CD4-positive, alpha-beta T cell treated with Interleukin-6 for 4 hours (primary cell): ENCODE results near the gene ELP5.

ENCODE experiments used
- DNase-seq: peaks from one replicate; pipeline ENCODE4 v3.0.0-alpha.2; 2020; ENCODE audit warnings: mixed read lengths

The ELP5 gene

DNA sequence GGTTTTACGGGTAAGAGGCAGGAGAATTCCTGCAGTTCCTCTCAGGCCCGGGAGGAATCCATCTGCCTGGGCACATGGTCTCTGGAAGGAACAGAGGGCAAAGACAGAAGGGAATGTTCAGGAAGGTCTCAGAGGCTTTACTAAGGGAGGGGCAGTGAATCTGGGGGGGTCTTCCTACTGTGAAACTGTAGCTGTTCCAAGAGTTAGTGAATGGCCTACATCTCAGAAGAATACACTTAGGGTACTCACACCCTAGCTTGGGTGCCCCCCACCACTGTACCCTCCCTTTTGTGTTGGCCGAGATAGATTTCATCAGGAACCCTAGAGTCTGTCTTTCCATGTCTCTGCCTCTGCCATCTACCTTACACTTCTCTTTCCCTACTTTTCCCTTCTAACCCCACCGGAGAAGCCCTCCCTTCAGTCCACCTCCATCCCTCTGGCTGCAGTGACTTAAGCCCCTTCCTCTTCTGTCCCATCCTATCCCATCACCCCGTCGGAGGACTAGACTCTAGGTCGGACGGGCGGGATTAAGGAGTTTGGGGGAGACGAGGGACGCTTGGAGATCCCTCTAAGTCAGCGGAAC lies 32.7 kb upstream of the ELP5 start:
- DNase-seq = no peak

GRCh38 chr17:7219812-7220592 lies 32.0 kb upstream of the ELP5 start, which contains the start of the genes ACADVL and DLG4:
Gene ACADVL, plus strand, starts transcription at chr17:7219938. Its CDS starts 47 bp downstream, at chr17:7219985.
Gene DLG4, minus strand, starts transcription at chr17:7219836.
- peak; percentile 85 for DNase-seq

- DNase-seq = peak; percentile 74
Measured at GRCh38 chr17:7220593-7221277, 31.3 kb upstream of the ELP5 start.

- DNase-seq = no peak
Measured at GRCh38 chr17:7221278-7222092, 30.5 kb upstream of the ELP5 start.

- DNase-seq = no peak
Measured at GRCh38 chr17:7222093-7222971, 29.7 kb upstream of the ELP5 start.

GRCh38 chr17:7222972-7223292 lies 29.1 kb upstream of the ELP5 start:
- DNase-seq = no peak

DNA sequence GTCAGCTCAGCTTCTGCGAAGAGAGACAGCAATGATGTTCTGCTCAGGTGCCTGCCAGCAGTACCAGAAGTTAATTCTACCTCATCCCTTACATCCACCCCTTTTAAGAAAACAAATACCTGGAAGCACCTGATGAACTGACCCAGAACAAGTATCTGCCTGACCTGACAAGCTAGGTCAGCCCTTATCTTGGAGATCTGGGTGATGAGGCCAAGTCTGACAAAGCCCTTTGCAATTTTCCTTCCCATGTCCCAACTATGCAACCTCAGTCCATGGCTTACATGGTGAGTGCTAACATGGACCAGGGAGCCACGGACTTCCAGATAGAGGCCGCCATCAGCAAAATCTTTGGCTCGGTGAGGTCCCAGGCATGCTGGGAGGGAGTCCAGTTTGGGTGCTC lies 28.6 kb upstream of the ELP5 start:
- DNase-seq = no peak

DNA sequence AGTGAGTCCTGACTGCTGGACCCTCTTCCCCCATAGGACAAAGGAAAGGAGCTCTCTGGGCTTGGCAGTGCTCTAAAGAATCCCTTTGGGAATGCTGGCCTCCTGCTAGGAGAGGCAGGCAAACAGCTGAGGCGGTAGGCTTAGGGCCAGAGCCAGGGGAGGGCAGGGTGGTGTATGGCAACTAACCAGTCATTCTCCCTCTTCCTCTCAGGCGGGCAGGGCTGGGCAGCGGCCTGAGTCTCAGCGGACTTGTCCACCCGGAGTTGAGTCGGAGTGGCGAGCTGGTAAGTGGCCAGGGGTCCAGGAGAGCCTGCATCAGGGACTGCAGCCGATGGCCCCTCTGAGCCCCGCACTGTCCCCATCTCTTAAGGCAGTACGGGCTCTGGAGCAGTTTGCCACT lies 27.9 kb upstream of the ELP5 start:
- no peak for DNase-seq

GRCh38 chr17:7224661-7225111 lies 27.3 kb upstream of the ELP5 start:
- DNase-seq = no peak

- no peak for DNase-seq
Measured at GRCh38 chr17:7225711-7226331, 26.2 kb upstream of the ELP5 start.

GRCh38 chr17:7226721-7227710 lies 25.0 kb upstream of the ELP5 start:
- DNase-seq = no peak

DNA sequence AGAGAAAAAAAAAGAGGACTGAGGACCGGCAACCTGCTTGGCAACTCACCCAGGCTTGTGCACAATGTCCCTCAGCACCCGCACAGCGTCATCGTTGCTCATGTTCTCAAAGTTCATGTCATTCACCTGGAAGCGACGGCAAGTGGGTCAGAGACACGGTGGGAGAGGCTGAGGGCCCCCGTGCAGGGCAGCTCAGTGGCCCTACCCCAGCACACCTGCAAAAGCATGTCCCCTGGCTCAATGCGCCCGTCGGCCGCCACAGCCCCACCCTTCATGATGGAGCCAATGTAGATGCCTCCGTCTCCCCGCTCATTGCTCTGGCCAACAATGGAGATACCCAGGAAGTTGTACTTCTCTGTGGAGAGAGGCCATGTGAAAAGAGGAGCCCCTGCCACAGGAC lies 23.1 kb upstream of the ELP5 start:
- no peak for DNase-seq

DNA sequence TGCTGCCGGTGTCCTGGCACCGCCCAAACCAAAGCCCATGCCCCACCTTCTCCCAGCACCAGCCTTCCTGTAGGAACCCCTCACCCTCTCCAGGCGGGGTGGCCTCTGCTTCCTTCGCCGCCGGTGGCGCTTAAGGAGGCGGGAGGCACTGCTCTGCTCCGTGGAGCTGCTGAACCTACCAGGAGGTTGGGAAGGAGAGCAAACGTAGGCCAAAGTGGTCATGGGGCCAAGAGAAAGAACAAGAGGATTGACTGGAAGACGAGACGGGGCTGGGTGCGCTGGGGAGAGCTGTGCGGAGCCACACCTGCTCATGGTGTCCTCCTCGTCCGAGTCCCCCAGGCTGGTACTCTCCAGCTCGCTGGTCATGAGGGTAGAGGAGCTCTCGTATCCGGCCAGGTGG lies 22.5 kb upstream of the ELP5 start:
- no peak for DNase-seq

DNA sequence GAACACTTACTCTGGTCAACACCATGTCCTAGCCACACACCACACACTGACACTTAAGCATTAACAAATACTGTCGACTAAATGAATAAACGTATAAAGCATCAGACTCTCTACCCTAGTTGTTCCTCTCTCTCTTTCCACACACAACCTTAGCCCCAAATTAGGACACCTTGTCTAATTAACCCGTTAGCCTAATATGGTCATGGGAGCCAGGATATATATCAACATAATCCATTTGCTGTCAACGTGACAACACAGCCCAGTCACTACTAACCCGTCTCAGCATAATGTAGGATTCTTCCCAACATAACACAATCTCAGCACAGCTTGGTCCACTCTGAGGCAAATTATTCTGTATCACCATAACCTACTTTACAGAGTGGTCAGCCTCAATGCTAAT lies 19.9 kb upstream of the ELP5 start:
- no peak for DNase-seq

- no peak for DNase-seq
Measured at GRCh38 chr17:7233701-7234082, 18.3 kb upstream of the ELP5 start.

- peak; percentile 95 for DNase-seq
Measured at GRCh38 chr17:7234083-7234951, 17.7 kb upstream of the ELP5 start, which contains the start of gene DVL2. Gene DVL2, minus strand, starts transcription at chr17:7234517. Its CDS starts 255 bp downstream, at chr17:7234262.

DNA sequence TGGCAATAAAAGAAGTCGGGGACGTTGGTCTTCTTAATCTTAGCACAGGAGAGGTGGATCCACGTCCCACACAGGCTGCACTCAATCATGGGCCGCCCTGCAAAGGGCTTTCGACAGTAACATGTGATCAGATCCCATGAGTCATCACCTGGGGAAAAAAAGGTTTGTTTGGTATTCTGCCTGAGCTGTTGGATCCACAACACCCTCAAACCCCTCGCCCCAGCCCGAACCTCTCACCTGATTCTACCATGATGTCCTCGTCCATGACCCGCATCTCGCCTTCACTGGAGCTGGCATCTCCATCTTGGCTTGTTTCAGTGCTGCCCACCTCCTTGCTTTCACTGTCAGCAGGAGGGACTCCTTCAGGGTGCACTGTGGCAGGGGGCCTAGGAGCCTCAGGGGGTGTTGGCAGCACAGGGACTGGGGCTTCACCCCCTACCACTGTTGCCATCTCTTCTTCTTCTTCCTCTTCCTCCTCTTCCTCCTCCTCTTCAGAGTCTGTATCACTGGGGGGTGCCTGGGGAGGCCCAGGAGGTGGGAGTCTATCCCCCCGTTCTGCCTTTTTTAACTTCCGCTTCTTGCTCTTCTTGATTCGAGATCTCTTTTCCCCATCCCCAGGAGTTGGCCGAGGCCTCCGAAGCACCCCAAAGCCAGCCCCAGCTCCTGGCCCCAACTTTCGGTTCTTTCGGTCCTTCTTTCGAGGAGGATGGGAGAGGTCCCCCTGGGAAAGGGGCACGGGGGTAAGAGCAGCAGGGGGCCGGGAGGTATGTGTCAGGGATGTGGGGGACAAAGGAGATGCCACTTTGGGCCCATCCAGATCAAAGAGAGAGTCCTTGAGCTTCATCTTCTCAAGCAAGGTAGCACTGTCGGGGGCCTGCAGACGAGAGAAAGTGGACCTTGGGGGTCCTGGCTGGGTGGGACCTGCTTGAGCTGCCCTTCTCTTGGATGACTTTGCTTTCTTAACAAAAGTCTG lies 16.0 kb upstream of the ELP5 start:
- DNase-seq = peak; percentile 34

- no peak for DNase-seq
Measured at GRCh38 chr17:7236808-7237207, 15.2 kb upstream of the ELP5 start.
